GM21825 (cell line): ENCODE data around the gene TRIM58.

Source experiments
- ATAC-seq: cut with Tn5 transposase; IDR thresholded peaks from one replicate; pipeline ENCODE4 v1.9.1; 2021; ENCODE audit warnings: mild to moderate bottlenecking, moderate library complexity; ENCODE audit not compliant: unreplicated experiment

The TRIM58 gene

DNA sequence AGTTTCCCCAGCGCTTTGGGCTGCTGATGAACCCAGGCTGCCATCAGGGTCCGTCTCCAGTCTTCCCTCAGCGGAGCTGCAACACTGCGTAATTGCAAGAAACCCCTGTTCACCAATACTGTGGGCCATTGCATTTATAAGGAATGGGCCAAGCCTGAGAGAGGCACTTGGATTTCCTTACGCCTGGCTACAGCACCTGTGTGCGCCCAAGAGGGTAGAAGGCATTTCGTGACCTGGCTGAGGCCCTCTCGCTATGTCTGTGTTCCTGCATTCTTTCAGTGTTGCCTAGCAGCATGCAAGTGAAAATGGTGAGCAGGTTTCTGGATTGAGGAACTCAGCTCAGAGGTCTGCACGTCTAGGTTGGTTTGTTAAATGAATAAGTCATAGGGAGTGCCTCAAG is 26.4 kb downstream of the TRIM58 start:
- no peak for ATAC-seq

DNA sequence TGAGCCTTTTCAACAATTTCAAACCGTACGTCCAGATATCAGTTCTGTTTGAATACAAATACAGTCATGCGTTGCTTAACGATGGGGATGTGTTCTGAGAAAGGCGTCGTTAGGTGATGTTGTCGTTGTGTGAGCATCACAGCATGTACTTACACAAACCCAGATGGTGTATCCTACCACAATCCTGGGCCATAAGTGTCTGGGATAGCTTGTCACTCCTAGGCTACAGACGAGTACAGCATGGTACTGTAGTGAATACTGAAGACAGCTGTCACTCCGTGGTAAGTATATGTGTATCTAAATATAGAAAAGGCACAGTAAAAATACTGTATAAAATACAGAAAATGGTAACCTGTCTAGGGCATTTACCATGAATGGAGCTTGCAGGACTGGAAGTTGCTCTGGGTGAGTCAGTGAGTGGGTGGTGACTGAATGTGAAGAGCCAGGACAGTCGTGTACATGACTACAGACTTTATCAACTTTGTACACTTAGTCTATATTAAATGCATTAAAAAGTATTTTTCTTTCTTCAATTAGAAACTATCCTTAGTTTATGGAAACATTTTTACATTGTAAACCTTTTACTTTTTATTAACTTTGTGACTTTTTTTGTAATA is 27.9 kb downstream of the TRIM58 start:
- ATAC-seq, result no peak

DNA sequence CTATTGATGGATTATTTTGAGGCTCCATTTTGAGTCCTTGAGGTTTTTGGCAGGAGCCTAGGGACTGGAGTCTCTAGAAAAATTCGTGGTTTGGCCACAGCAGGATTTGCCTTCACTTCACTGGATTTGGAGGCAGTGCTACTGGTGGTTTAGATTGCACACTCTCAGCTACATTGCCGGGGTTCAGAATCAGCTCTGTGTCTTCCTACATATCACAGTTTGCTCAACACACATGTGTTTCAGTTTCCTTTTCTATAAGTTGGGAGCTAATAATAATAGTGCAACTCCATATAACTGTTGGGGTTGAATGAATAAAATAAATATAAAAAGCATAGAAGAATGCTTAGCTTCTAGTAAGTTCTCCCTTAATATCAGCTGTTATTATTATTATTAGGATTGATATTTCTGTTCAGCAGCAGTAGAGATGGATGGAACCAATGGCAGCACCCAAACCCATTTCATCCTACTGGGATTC is 38.2 kb downstream of the TRIM58 start, which contains the start of gene OR2W3:
TSS of gene OR2W3 (plus strand) at position 425 of the 475 bp plus-strand sequence. CDS start at position 425, 0 bp downstream.
- no peak for ATAC-seq

GRCh38 chr1:247895976-247896375 is 39.0 kb downstream of the TRIM58 start:
- no peak for ATAC-seq

GRCh38 chr1:247904122-247904521 is 47.1 kb downstream of the TRIM58 start:
- no peak for ATAC-seq

DNA sequence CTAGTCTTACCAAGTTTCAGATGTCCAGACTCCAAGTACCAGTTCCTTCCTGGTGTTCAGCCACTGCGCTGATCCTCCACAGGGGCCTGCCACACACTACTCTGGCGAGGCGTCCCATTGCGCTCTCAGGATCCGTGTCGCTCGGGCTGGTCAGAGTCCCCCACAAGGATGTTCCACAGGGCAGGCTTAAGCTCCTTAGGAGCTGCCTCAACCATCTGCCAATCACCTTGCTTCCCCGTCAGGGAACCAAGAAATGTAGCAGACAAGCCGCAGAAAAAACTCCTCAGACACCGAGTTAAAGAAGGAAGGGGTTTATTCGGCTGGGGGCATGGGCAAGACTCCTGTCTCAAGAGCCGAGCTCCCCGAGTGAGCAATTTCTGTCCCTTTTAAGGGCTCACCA is 48.2 kb downstream of the TRIM58 start:
- ATAC-seq, result no peak

GRCh38 chr1:247905910-247906503 is 49.0 kb downstream of the TRIM58 start:
- ATAC-seq, result no peak

- no peak for ATAC-seq
Measured at GRCh38 chr1:247906504-247907047, 49.6 kb downstream of the TRIM58 start.

GRCh38 chr1:247908766-247909165 is 51.8 kb downstream of the TRIM58 start:
- no peak for ATAC-seq

DNA sequence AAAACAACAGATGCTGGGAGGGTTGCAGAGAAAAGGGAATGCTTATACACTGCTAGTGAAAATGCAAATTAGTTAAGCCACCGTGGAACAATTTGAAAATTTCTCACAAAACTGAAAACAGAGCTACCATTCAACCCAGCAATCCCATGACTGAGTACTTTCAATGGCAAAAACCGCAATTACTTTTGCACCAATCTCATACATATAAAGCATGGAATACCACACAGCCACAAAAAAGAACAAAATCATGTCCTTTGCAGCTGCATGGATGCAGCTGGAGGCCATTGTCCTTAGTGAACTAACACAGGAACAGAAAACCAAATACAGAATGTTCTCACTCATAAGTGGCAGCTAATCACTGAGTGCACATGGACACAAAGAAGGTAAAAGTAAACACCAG is 56.8 kb downstream of the TRIM58 start:
- ATAC-seq, result no peak

GRCh38 chr1:247914941-247915662 is 58.1 kb downstream of the TRIM58 start:
- ATAC-seq, result no peak

- no peak for ATAC-seq
Measured at GRCh38 chr1:247919952-247920351, 63.0 kb downstream of the TRIM58 start, which contains the start of gene OR2T8. Gene OR2T8 (plus strand): TSS chr1:247920252. CDS start chr1:247921018, 766 bp downstream.

DNA sequence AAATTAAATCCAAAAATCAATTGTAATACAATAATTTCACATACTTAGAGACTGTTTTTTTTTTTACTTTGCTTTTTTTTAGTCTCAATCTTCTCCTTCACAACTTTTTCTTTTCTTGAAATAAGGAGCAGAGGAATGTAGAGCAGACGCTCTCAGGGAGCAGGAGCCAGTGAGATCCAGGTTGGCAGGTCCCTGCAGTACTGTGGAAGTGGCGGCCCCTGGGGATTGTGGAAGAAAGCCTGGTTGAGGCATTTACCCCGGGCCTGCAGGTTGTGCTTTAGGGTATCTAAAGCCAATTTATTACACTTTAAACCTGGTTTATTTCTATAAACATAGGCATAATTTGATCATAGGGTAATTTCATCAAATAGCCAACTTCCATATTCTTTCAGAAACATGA is 67.0 kb downstream of the TRIM58 start:
- no peak for ATAC-seq

GRCh38 chr1:247924868-247925267 is 67.9 kb downstream of the TRIM58 start, which contains the start of gene OR2AJ1:
Gene OR2AJ1 (plus strand): TSS chr1:247924889. CDS start chr1:247933769, 8,880 bp downstream.
- no peak for ATAC-seq
